Neural progenitor cell (in vitro differentiated cells): ENCODE data around the gene UCHL5.

Experiments
- EZH2 ChIP-seq: fragments of 200-600 bp; sonication (generic); IDR thresholded peaks from 2 replicates; pipeline ENCODE4 v1.6.1; 2017; ENCODE audit warnings: antibody characterized with exemption, mild to moderate bottlenecking, moderate library complexity
- TF ChIP-seq, protein P1 (sequence below): fragments of 200-600 bp; sonication (generic); IDR thresholded peaks from 2 replicates; pipeline ENCODE4 v1.5.1; 2017; ENCODE audit warnings: antibody characterized with exemption, mild to moderate bottlenecking

DNA sequence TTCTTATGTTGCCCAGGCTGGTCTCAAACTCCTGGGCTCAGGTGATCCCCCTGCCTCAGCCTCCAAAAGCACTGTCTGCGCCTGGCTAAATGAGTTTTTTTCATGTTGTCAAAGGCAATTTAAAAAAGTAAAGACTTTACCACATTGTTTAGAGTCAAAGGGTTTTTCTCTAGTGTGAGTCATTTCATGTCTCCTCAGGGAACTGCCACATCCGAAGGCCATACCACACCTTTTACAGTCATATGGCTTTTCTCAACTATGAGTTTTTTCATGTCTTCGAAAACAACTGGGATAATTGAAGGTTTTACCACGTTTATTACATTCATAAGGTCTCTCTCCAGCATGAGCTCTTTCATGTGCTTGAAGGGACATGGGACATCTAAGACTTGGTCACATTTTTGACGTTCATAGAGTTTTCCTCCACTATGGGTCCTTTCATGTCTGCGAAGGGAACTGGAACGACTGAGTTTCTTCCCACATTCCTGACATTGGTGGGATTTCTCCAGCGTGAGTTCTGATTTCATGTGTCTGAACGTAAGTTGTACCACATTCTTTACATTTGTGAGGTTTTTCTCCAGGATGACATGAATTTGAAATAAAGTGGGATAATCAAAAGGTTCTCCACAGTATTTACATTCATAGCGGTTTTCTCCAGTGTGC is 65.6 kb downstream of the UCHL5 start:
- TF ChIP-seq EZH2: no peak
- TF ChIP-seq, protein P1, sequence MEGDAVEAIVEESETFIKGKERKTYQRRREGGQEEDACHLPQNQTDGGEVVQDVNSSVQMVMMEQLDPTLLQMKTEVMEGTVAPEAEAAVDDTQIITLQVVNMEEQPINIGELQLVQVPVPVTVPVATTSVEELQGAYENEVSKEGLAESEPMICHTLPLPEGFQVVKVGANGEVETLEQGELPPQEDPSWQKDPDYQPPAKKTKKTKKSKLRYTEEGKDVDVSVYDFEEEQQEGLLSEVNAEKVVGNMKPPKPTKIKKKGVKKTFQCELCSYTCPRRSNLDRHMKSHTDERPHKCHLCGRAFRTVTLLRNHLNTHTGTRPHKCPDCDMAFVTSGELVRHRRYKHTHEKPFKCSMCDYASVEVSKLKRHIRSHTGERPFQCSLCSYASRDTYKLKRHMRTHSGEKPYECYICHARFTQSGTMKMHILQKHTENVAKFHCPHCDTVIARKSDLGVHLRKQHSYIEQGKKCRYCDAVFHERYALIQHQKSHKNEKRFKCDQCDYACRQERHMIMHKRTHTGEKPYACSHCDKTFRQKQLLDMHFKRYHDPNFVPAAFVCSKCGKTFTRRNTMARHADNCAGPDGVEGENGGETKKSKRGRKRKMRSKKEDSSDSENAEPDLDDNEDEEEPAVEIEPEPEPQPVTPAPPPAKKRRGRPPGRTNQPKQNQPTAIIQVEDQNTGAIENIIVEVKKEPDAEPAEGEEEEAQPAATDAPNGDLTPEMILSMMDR: no peak
